IMR-90 (cell line): Measurements from ENCODE around the gene PIH1D1. TPM values are rescaled to one million over a fixed set of nuclear protein-coding genes. Genes with fewer than 3 reads are reported as not detected.
A peak's percentile ranks its signal among the peaks of the same experiment; 100 is the strongest.

ENCODE experiments used
- ATAC-seq: fragments of 200-7000 bp; cut with Tn5 transposase; 2 replicates; pipeline ENCODE4 v1.9.1; 2020; ENCODE audit warnings: low read depth, mild to moderate bottlenecking, moderate library complexity
- BruUV-seq: library from RNA; stranded (reverse); fragments of 400-500 nt; replicated peaks from 2 replicates; lab custom pipeline; 2021; lab: Mats Ljungman, UMichigan
- CTCF ChIA-PET: fragments of 300-600 bp; formaldehyde crosslinking; extraction: SDS; loops from one replicate; lab custom pipeline; 2021; ENCODE audit warnings: antibody characterized with exemption; lab: Yijun Ruan, JAX
- POLR2A ChIA-PET: fragments of 300-600 bp; sonication (Branson Sonifier 250); formaldehyde crosslinking; loops from one replicate; lab custom pipeline; 2022; ENCODE audit warnings: antibody characterized with exemption; ENCODE audit not compliant: unreplicated experiment; lab: Charles Lee
- DNase-seq: peaks from one replicate; pipeline ENCODE4 v3.0.0; 2013
- H2AFZ ChIP-seq: replicated peaks from 2 replicates; pipeline ENCODE3; 2013; ENCODE audit warnings: low read length, mild to moderate bottlenecking; ENCODE audit not compliant: poor library complexity
- H2AK5ac ChIP-seq: 2 replicates; pipeline ENCODE4 v1.6.1; 2013; ENCODE audit warnings: low read depth, low read length, inconsistent platforms
- H2AK9ac ChIP-seq: replicated peaks from 2 replicates; pipeline ENCODE3; 2013; ENCODE audit warnings: mild to moderate bottlenecking, low read depth, low read length, moderate library complexity; ENCODE audit not compliant: poor library complexity
- H2BK120ac ChIP-seq: 2 replicates; pipeline ENCODE4 v1.6.1; 2013; ENCODE audit warnings: low read depth, low read length, inconsistent platforms
- H2BK15ac ChIP-seq: 3 replicates; pipeline ENCODE4 v1.6.1; 2013; ENCODE audit warnings: low read depth, low read length, inconsistent platforms
- H2BK20ac ChIP-seq: 2 replicates; pipeline ENCODE4 v1.6.1; 2013; ENCODE audit warnings: low read depth, mild to moderate bottlenecking, inconsistent platforms, low read length, moderate library complexity
- H2BK5ac ChIP-seq: 2 replicates; pipeline ENCODE4 v1.6.1; 2013; ENCODE audit warnings: mild to moderate bottlenecking, low read depth, low read length, inconsistent platforms; ENCODE audit not compliant: poor library complexity, severe bottlenecking
- H3K14ac ChIP-seq: replicated peaks from 2 replicates; pipeline ENCODE4 v1.6.1; 2013; ENCODE audit warnings: low read depth, low read length, inconsistent platforms
- H3K18ac ChIP-seq: 2 replicates; pipeline ENCODE4 v1.6.1; 2013; ENCODE audit warnings: low read depth, low read length, control low read depth
- H3K23ac ChIP-seq: 2 replicates; pipeline ENCODE4 v1.6.1; 2013; ENCODE audit warnings: low read depth, low read length, inconsistent platforms
- H3K27ac ChIP-seq: 2 replicates; pipeline ENCODE4 v1.5.1; 2013; ENCODE audit warnings: mild to moderate bottlenecking, control low read depth, low read length; ENCODE audit not compliant: insufficient read depth
- H3K27me3 ChIP-seq: 2 replicates; pipeline ENCODE4 v1.6.1; 2013; ENCODE audit warnings: low read length; ENCODE audit not compliant: control insufficient read depth, insufficient read depth
- H3K36me3 ChIP-seq: 2 replicates; pipeline ENCODE4 v1.6.1; 2013; ENCODE audit warnings: low read length, mixed read lengths; ENCODE audit not compliant: control insufficient read depth, insufficient read depth
- H3K4ac ChIP-seq: 2 replicates; pipeline ENCODE4 v1.6.1; 2013; ENCODE audit warnings: low read depth, low read length, inconsistent platforms
- H3K4me1 ChIP-seq: 2 replicates; pipeline ENCODE4 v1.6.1; 2013; ENCODE audit warnings: low read length, mixed read lengths; ENCODE audit not compliant: control insufficient read depth, insufficient read depth
- H3K4me2 ChIP-seq: 2 replicates; pipeline ENCODE4 v1.6.1; 2013; ENCODE audit warnings: low read depth, mild to moderate bottlenecking, control low read depth, low read length, moderate library complexity
- H3K4me3 ChIP-seq: 2 replicates; pipeline ENCODE4 v1.5.1; 2013; ENCODE audit warnings: low read depth, mild to moderate bottlenecking, control low read depth, low read length, moderate library complexity; ENCODE audit not compliant: insufficient read depth
- H3K56ac ChIP-seq: 2 replicates; pipeline ENCODE4 v1.6.1; 2013; ENCODE audit warnings: low read length, inconsistent platforms; ENCODE audit not compliant: insufficient read depth; ENCODE audit errors: extremely low read depth
- H3K79me1 ChIP-seq, 2 experiments: 2 replicates each; pipeline ENCODE4 v1.6.1; 2013; ENCODE audit warnings: low read length in 2 of 2, inconsistent platforms in 1 of 2, low read depth in 1 of 2
- H3K9ac ChIP-seq: 2 replicates; pipeline ENCODE4 v1.6.1; 2013; ENCODE audit warnings: low read depth, low read length, control low read depth
- H3K9me1 ChIP-seq: 2 replicates; pipeline ENCODE4 v1.6.1; 2013; ENCODE audit warnings: low read length, inconsistent platforms; ENCODE audit not compliant: insufficient read depth
- H3K9me3 ChIP-seq: 2 replicates; pipeline ENCODE4 v1.6.1; 2013; ENCODE audit warnings: low read length; ENCODE audit not compliant: control insufficient read depth, insufficient read depth
- H4K20me1 ChIP-seq: 2 replicates; pipeline ENCODE4 v1.6.1; 2013; ENCODE audit warnings: low read length, inconsistent platforms; ENCODE audit not compliant: insufficient read depth
- H4K5ac ChIP-seq: 2 replicates; pipeline ENCODE4 v1.6.1; 2013; ENCODE audit warnings: mild to moderate bottlenecking, low read depth, low read length, control low read depth
- H4K8ac ChIP-seq, 2 experiments: 2 replicates each; pipeline ENCODE4 v1.6.1; 2013; ENCODE audit warnings: low read depth in 2 of 2, low read length in 2 of 2, control low read depth in 1 of 2, inconsistent platforms in 1 of 2
- H4K91ac ChIP-seq: 2 replicates; pipeline ENCODE4 v1.6.1; 2013; ENCODE audit warnings: low read depth, low read length, inconsistent platforms; ENCODE audit not compliant: insufficient read depth
- BHLHE40 ChIP-seq: fragments of 150-350 bp; IDR thresholded peaks from 2 replicates; pipeline ENCODE4 v1.6.1; 2016; ENCODE audit warnings: mild to moderate bottlenecking, low read depth, low read length
- CEBPB ChIP-seq: IDR thresholded peaks from 2 replicates; pipeline ENCODE4 v1.6.1; 2012; ENCODE audit warnings: low read depth, low read length, improper control_type of control experiment
- FOS ChIP-seq: fragments of 150-350 bp; IDR thresholded peaks from 2 replicates; pipeline ENCODE4 v1.6.1; 2016; ENCODE audit warnings: low read depth, low read length
- MXI1 ChIP-seq: IDR thresholded peaks from 2 replicates; pipeline ENCODE4 v1.6.1; 2012; ENCODE audit warnings: low read depth, mild to moderate bottlenecking, low read length, moderate library complexity, borderline replicate concordance
- NFE2L2 ChIP-seq: fragments of 150-350 bp; IDR thresholded peaks from 2 replicates; pipeline ENCODE4 v1.6.1; 2016; ENCODE audit warnings: low read depth, mild to moderate bottlenecking, low read length
- POLR2A ChIP-seq: IDR thresholded peaks from 2 replicates; pipeline ENCODE4 v1.6.1; 2012; ENCODE audit warnings: mild to moderate bottlenecking, low read depth, low read length
- SMC3 ChIP-seq: fragments of 150-350 bp; IDR thresholded peaks from 2 replicates; pipeline ENCODE4 v1.6.1; 2016; ENCODE audit warnings: low read depth, mild to moderate bottlenecking, antibody characterized with exemption, low read length, moderate library complexity
- USF2 ChIP-seq: fragments of 150-350 bp; IDR thresholded peaks from 2 replicates; pipeline ENCODE4 v1.6.1; 2017; ENCODE audit warnings: mild to moderate bottlenecking, antibody characterized with exemption, low read length, low read depth
- WGBS, 2 experiments: methylation state at CpG; one replicate each; pipeline versions ENCODE4 v1.1.5 to v1.1.7; 2013; ENCODE audit warnings: missing lambda C conversion rate in 2 of 2; ENCODE audit not compliant: insufficient read length in 1 of 2; ENCODE audit errors: extremely low coverage in 2 of 2; 5-methylcytosine and 5-hydroxymethylcytosine counted together
- dilution Hi-C: fragments of 300-500 bp; cut with HindIII; formaldehyde crosslinking; loops from one replicate; pipeline ENCODE4 v1.14.3; 2018; ENCODE audit warnings: low sequenced_read_pairs; ENCODE audit not compliant: unreplicated experiment
- in situ Hi-C: fragments of 300-500 bp; cut with MboI; formaldehyde crosslinking; loops from 3 replicates; pipeline ENCODE4 v1.14.3; 2019; ENCODE audit warnings: low sequenced_read_pairs, inconsistent platforms, mixed read lengths
- intact Hi-C: fragments of 100-400 bp; cut with micrococcal nuclease; formaldehyde crosslinking; loops from 2 replicates; pipeline ENCODE4 v1.10.0; 2022
- polyA plus RNA-seq, 3 experiments: library from polyadenylated mRNA; depleted of rRNA; stranded (reverse); fragments of >200 nt; gene quantifications; 2 replicates each; pipeline ENCODE4 v1.2.3, GENCODE V29; 2012; ENCODE audit warnings: low replicate concordance in 1 of 3
- total RNA-seq: library from RNA; depleted of rRNA; stranded (reverse); fragments of >200 nt; gene quantifications from 2 replicates; pipeline ENCODE4 v1.2.3, GENCODE V29; 2012

PIH1D1 gene
- total and polyA plus RNA-seq, 2 of the 4 experiments (the other 2 are of a cell fraction), result 77.9 to 122 TPM

GRCh38 chr19:49436381-49437017, 15.1 kb downstream of the PIH1D1 start:
- H2AK5ac ChIP-seq, result no peak overlapping the region
- H3K36me3 ChIP-seq, result no peaks in the 10 kb centered on the region
- TF ChIP-seq POLR2A (no peak), BHLHE40 (no peak), USF2 (no peak), MXI1 (no peak), FOS (no peak), SMC3 (no peak), CEBPB (no peak), NFE2L2 (no peak)
- no peak overlapping the region for H3K4me2 ChIP-seq
- peak overlapping the region; percentile 43 for H2AFZ ChIP-seq
- H3K4me3 ChIP-seq, result no peak overlapping the region
- H3K23ac ChIP-seq, result no peak overlapping the region; the same call in 1 of the 2 replicates
- H3K9me1 ChIP-seq, result no peaks in the 10 kb centered on the region
- ChIA-PET CTCF (no interaction called here), POLR2A (no interaction called here)
- no peaks in the 10 kb centered on the region for H3K79me1 ChIP-seq
- no TSS peak for BruUV-seq
- no peak overlapping the region for H4K8ac ChIP-seq
- H3K9me3 ChIP-seq, result peaks cover 16% of the 10 kb centered on the region
- DNase-seq (no peak), ATAC-seq (no peak)
- no peak overlapping the region for H3K18ac ChIP-seq
- H2BK120ac ChIP-seq, result no peak overlapping the region
- H2BK5ac ChIP-seq, result no peak overlapping the region
- no peaks in the 10 kb centered on the region for H3K4me1 ChIP-seq
- H3K4ac ChIP-seq, result no peak overlapping the region
- no peak overlapping the region for H3K56ac ChIP-seq
- no peak overlapping the region for H3K14ac ChIP-seq
- peaks cover 96% of the 10 kb centered on the region for H3K27me3 ChIP-seq
- no peak overlapping the region for H3K27ac ChIP-seq
- H2BK15ac ChIP-seq, result no peak overlapping the region
- no peaks in the 10 kb centered on the region for H4K20me1 ChIP-seq
- H4K5ac ChIP-seq, result no peak overlapping the region
- dilution Hi-C loops, result no loop called here
- intact Hi-C loops, result no loop called here
- H2AK9ac ChIP-seq, result no peak overlapping the region
- WGBS, 2 experiments, result 10% methylated on average over 30 of the region's 42 CpGs; no CpG with 5 or more reads in 1 of the 2 experiments
- in situ Hi-C loops, result loop anchor here (10.0 kb wide), 1 partner anchor 172 kb away; no protein-coding TSS in a partner anchor
- no peak overlapping the region for H2BK20ac ChIP-seq
- H3K9ac ChIP-seq, result no peak overlapping the region
- no peak overlapping the region for H4K91ac ChIP-seq
